Kidney (tissue), 14 donors: ENCODE measurements around the gene BLCAP. TPM values are rescaled to one million over a fixed set of nuclear protein-coding genes. Genes with fewer than 3 reads are reported as not detected.

Experiments used
- DNase-seq, 5 donors: peaks; one replicate each; pipeline ENCODE4 v3.0.0-alpha.2; 2013 to 2020
- FAIRE-seq: peaks from 2 replicates; lab custom pipeline; 2012; peaks lifted over from hg19 to GRCh38; lab: Jason Lieb, UNC
- H3K27ac ChIP-seq, 2 donors: one replicate each; pipeline ENCODE4 v1.7.0; 2013; ENCODE audit warnings: low read depth in 2 of 2, low read length in 2 of 2, inconsistent platforms in 1 of 2
- H3K27me3 ChIP-seq: one replicate; pipeline ENCODE4 v1.7.1; 2013; ENCODE audit warnings: low read length, inconsistent platforms; ENCODE audit not compliant: control insufficient read depth, insufficient read depth
- H3K36me3 ChIP-seq, 3 donors: one replicate each; pipeline versions ENCODE4 v1.7.0 to v1.7.1; 2013; ENCODE audit warnings: low read length in 3 of 3, control low read depth in 1 of 3, inconsistent platforms in 1 of 3; ENCODE audit not compliant: insufficient read depth in 3 of 3, control insufficient read depth in 2 of 3
- H3K4me1 ChIP-seq, 3 donors: one replicate each; pipeline versions ENCODE4 v1.7.0 to v1.7.1; 2013; ENCODE audit warnings: low read length in 3 of 3, inconsistent platforms in 1 of 3, low read depth in 1 of 3; ENCODE audit not compliant: control insufficient read depth in 2 of 3, insufficient read depth in 2 of 3
- H3K4me3 ChIP-seq, 3 donors: one replicate each; pipeline versions ENCODE4 v1.7.0 to v1.8.1; 2013; ENCODE audit warnings: low read length in 3 of 3, control low read depth in 1 of 3, inconsistent platforms in 1 of 3
- H3K9ac ChIP-seq, 3 donors: one replicate each; pipeline versions ENCODE4 v1.7.0 to v1.7.1; 2013; ENCODE audit warnings: low read length in 3 of 3, control low read depth in 1 of 3, inconsistent platforms in 1 of 3
- H3K9me3 ChIP-seq, 3 donors: one replicate each; pipeline versions ENCODE4 v1.7.0 to v1.7.1; 2013; ENCODE audit warnings: low read length in 3 of 3, control low read depth in 1 of 3, inconsistent platforms in 1 of 3; ENCODE audit not compliant: control insufficient read depth in 2 of 3, insufficient read depth in 1 of 3
- intact Hi-C: fragments of 100-400 bp; cut with DNase I; formaldehyde crosslinking; loops from one replicate; pipeline ENCODE4 v1.11.1; 2022
- polyA plus RNA-seq: library from polyadenylated mRNA; stranded (reverse); fragments of 350-450 nt; fragmentation: Illumina TruSeq; extraction: RNeasy Lipid Tissue Mini Kit (QIAGEN cat#74804); gene quantifications from one replicate; pipeline ENCODE4 v1.2.3, GENCODE V29; 2014; ENCODE audit warnings: low read depth, low replicate concordance; ENCODE audit not compliant: insufficient read depth
- total RNA-seq: library from RNA; stranded (reverse); fragmentation: NEBNext Ultra II Directional; extraction: Animal tissue kit (Norgen Biotek cat#: 25700); gene quantifications from one replicate; pipeline ENCODE4 v1.2.1, GENCODE V29; 2021
- TF ChIP-seq, protein P1 (sequence below): IDR thresholded peaks from 3 replicates; pipeline ENCODE4 v1.5.1; 2012; ENCODE audit warnings: mild to moderate bottlenecking, moderate library complexity, borderline replicate concordance; ENCODE audit not compliant: insufficient read depth; ENCODE audit errors: extremely low read depth
- donor health status: control.
- donor health status: control.
- donor health status: control.
- donor health status: control.
- donor health status: control.
- donor health status: DM: yes; HTN: yes; CAD: no.
- donor health status: Normal renal cell carcinoma (clear cell type).

The BLCAP gene
- total and polyA plus RNA-seq, 2 donors from 2014 or later = 76.1 to 106 TPM

DNA sequence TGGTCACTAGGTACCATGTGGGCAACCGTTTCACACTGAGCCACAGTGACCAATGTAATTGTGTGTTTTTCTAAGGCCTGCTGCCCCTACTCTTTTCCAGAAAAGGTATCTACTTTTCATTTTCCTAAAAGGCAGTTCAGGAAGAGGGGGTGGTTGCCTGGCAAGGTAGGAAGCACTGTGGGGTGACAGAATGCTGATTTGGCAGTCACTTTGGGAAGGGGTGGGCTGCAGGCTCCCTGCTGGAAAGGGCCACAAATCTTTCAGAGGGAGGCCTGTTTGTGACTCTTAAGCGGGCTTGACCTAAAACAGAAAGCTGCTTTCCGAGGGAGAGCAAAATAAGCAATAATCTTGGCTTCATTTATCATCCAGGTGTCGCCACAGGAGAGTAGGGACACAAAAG is 11.8 kb downstream of the BLCAP start:
- intact Hi-C loops = no loop called here
- H3K4me3 ChIP-seq = no peak overlapping the region
- no peak overlapping the region for H3K27ac ChIP-seq
- TF ChIP-seq, protein P1, sequence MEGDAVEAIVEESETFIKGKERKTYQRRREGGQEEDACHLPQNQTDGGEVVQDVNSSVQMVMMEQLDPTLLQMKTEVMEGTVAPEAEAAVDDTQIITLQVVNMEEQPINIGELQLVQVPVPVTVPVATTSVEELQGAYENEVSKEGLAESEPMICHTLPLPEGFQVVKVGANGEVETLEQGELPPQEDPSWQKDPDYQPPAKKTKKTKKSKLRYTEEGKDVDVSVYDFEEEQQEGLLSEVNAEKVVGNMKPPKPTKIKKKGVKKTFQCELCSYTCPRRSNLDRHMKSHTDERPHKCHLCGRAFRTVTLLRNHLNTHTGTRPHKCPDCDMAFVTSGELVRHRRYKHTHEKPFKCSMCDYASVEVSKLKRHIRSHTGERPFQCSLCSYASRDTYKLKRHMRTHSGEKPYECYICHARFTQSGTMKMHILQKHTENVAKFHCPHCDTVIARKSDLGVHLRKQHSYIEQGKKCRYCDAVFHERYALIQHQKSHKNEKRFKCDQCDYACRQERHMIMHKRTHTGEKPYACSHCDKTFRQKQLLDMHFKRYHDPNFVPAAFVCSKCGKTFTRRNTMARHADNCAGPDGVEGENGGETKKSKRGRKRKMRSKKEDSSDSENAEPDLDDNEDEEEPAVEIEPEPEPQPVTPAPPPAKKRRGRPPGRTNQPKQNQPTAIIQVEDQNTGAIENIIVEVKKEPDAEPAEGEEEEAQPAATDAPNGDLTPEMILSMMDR = no peak
- no peak for FAIRE-seq
- H3K4me1 ChIP-seq = peaks cover 0 to 6% (median 2%) of the 10 kb centered on the region in 3 donors
- H3K27me3 ChIP-seq = no peaks in the 10 kb centered on the region
- no peak overlapping the region for H3K9ac ChIP-seq
- DNase-seq = peak in 1 of 5 donors; percentile 20
- H3K36me3 ChIP-seq = peaks cover 0 to 45% (median 17%) of the 10 kb centered on the region in 3 donors
- H3K9me3 ChIP-seq = no peaks in the 10 kb centered on the region

DNA sequence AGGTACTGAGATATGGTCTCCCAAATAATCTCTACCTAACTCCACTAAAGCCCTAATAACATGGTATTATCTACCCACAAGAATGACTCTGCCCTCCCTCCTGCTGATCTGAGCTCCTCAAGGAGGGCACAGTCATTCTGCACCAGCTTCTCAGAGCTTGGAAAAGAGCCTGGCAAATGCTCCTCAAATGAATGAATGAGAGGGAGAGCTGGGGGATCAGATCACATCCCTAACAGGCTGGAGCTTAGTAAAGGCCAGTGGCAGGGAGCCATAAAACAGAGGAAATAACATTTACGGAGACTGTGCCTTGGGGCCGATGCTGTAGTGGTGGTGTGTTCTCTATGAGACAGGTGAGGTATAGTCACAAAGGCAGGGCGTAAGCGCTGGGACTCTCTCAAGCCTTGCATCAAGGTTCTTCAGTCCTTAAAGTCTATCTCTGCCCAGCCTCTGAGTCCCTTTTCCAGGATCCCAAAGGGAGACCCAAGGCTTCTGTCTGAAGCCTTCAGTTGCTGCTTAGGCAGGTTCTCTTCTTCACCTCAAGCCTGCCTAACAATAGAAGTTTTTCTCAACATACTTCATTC is 13.8 kb downstream of the BLCAP start:
- no peak for FAIRE-seq
- Histone ChIP-seq H3K36me3 (peaks cover 0 to 45% (median 17%) of the 10 kb centered on the region in 3 donors), H3K9ac (no peak overlapping the region), H3K9me3 (no peaks in the 10 kb centered on the region), H3K4me3 (no peak overlapping the region), H3K4me1 (peaks cover 0 to 2% (median 2%) of the 10 kb centered on the region in 3 donors), H3K27me3 (no peaks in the 10 kb centered on the region), H3K27ac (no peak overlapping the region)
- TF ChIP-seq, protein P1 = no peak
- peak in 1 of 5 donors; percentile 10 for DNase-seq
- intact Hi-C loops = no loop called here

DNA sequence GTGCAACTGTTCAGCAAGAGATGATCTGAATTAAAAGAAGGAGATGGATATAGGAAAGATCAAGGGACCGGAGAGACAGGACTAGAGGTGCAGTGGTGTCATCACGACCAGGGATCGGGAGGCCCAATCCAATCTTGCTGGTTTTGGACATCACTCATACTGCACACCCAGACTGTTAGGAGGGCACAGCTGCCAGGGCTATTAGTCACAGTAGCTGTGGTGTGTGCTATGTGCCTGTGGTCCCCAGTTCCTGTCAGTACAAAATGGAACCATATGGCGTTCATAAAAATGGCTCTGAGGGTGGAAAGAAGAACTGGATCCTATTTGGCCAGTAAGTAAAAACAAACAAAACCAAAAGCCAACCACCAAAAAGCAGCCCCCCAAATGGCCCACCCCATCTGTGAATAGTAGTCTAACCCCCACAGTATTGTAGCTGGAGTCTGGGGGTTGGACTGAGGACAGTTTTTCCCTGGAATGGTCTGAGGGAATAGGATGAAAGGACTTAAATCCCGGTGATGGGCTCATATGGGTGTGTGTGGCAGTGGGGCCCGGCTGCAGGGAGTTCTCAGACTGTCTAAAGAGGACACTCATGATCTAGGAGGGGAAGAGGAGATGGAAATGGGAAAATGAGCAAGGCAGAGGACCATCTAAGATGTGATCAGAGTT is 15.9 kb downstream of the BLCAP start:
- DNase-seq (peak in 1 of 5 donors; percentile 3), FAIRE-seq (no peak)
- Histone ChIP-seq H3K4me1 (peaks cover 0 to 2% (median 0%) of the 10 kb centered on the region in 3 donors), H3K27me3 (no peaks in the 10 kb centered on the region), H3K27ac (no peak overlapping the region), H3K4me3 (no peak overlapping the region), H3K9me3 (no peaks in the 10 kb centered on the region), H3K36me3 (peaks cover 0 to 33% (median 10%) of the 10 kb centered on the region in 3 donors), H3K9ac (no peak overlapping the region)
- intact Hi-C loops = no loop called here
- TF ChIP-seq, protein P1 = no peak
